ENCODE measurements around the gene HSPA9.

HSPA9 gene

GRCh38 chr5:138539791-138540190 lies 35.4 kb downstream of the HSPA9 start:
- no peak for FAIRE-seq
- DNase-seq (ENCODE audit: insufficient read length, low spot score): no peak
- TF ChIP-seq TAF1 (IDR thresholded peaks at IDR 0.05; ENCODE audit: low read depth, low read length) (no peak), POLR2A (IDR thresholded peaks at IDR 0.05; ENCODE audit: low read depth, low read length) (no peak), POLR2AphosphoS5 (IDR thresholded peaks at IDR 0.05; ENCODE audit: low read depth, low read length) (no peak), POU2F2 (IDR thresholded peaks at IDR 0.05; ENCODE audit: low read depth, low read length) (no peak), SPI1 (IDR thresholded peaks at IDR 0.05; ENCODE audit: low read depth, low read length) (no peak), PAX5 (IDR thresholded peaks at IDR 0.05; ENCODE audit: insufficient read depth, low read length, severe bottlenecking) (no peak)

GRCh38 chr5:138538943-138539627 lies 36.1 kb downstream of the HSPA9 start:
- TF ChIP-seq POLR2A (IDR thresholded peaks at IDR 0.05; ENCODE audit: low read depth, low read length) (no peak), TAF1 (IDR thresholded peaks at IDR 0.05; ENCODE audit: low read depth, low read length) (no peak)
- DNase-seq (ENCODE audit: insufficient read length, low spot score) (no peak), FAIRE-seq (no peak)

DNA sequence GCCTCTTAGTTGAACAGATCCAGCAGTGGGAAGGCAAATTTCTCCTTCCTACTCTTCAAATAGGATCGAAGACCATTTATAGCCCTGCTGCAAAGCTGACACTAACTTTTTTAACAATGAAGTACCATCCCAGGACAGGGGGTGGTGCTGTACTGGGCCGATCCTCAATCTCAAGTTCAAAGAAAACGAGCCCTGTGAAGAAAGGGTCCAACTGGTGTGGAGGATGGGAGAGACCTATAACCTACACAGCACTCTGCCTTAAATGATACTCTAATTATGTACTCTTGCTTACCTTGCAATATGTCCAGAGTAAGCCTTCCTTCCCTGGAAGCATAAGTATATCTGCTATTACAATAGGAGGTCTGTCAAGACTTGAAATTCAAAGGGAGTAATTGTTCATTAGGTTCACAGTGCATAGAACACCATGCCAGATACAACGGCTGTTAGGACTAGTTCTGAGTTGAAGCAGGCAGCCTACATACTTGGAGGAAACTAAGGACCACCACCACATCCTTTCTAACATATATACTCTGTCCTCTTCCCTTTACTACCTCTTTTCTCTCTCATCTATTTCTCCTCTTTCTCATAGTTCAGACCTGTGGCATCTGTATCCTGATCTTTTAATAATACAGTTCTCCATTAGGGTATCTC lies 38.4 kb downstream of the HSPA9 start:
- DNase-seq (ENCODE audit: insufficient read length, low spot score): no peak
- TF ChIP-seq POLR2AphosphoS5 (IDR thresholded peaks at IDR 0.05; ENCODE audit: low read depth, low read length): no peak
- no peak for TF ChIP-seq POLR2A (IDR thresholded peaks at IDR 0.05; ENCODE audit: low read depth, low read length)
- TF ChIP-seq PAX5 (IDR thresholded peaks at IDR 0.05; ENCODE audit: insufficient read depth, low read length, severe bottlenecking): no peak
- TF ChIP-seq SPI1 (IDR thresholded peaks at IDR 0.05; ENCODE audit: low read depth, low read length): no peak
- no peak for TF ChIP-seq TAF1 (IDR thresholded peaks at IDR 0.05; ENCODE audit: low read depth, low read length)
- no peak for TF ChIP-seq POU2F2 (IDR thresholded peaks at IDR 0.05; ENCODE audit: low read depth, low read length)
- no peak for FAIRE-seq

GRCh38 chr5:138536215-138536614 lies 39.0 kb downstream of the HSPA9 start:
- FAIRE-seq (no peak), DNase-seq (ENCODE audit: insufficient read length, low spot score) (no peak)
- TF ChIP-seq SPI1 (IDR thresholded peaks at IDR 0.05; ENCODE audit: low read depth, low read length) (no peak), PAX5 (IDR thresholded peaks at IDR 0.05; ENCODE audit: insufficient read depth, low read length, severe bottlenecking) (no peak), POLR2AphosphoS5 (IDR thresholded peaks at IDR 0.05; ENCODE audit: low read depth, low read length) (no peak), POU2F2 (IDR thresholded peaks at IDR 0.05; ENCODE audit: low read depth, low read length) (no peak), POLR2A (IDR thresholded peaks at IDR 0.05; ENCODE audit: low read depth, low read length) (no peak), TAF1 (IDR thresholded peaks at IDR 0.05; ENCODE audit: low read depth, low read length) (no peak)

GRCh38 chr5:138533973-138534941 lies 40.9 kb downstream of the HSPA9 start:
- FAIRE-seq (no peak), DNase-seq (ENCODE audit: insufficient read length, low spot score) (no peak)
- no peak for TF ChIP-seq SPI1 (IDR thresholded peaks at IDR 0.05; ENCODE audit: low read depth, low read length)
- no peak for TF ChIP-seq POLR2A (IDR thresholded peaks at IDR 0.05; ENCODE audit: low read depth, low read length)
- no peak for TF ChIP-seq POU2F2 (IDR thresholded peaks at IDR 0.05; ENCODE audit: low read depth, low read length)
- no peak for TF ChIP-seq PAX5 (IDR thresholded peaks at IDR 0.05; ENCODE audit: insufficient read depth, low read length, severe bottlenecking)
- TF ChIP-seq TAF1 (IDR thresholded peaks at IDR 0.05; ENCODE audit: low read depth, low read length): no peak
- no peak for TF ChIP-seq POLR2AphosphoS5 (IDR thresholded peaks at IDR 0.05; ENCODE audit: low read depth, low read length)

GRCh38 chr5:138529812-138530211 lies 45.4 kb downstream of the HSPA9 start:
- no peak for FAIRE-seq
- DNase-seq (ENCODE audit: insufficient read length, low spot score): no peak
- TF ChIP-seq SPI1 (IDR thresholded peaks at IDR 0.05; ENCODE audit: low read depth, low read length): no peak
- TF ChIP-seq POLR2AphosphoS5 (IDR thresholded peaks at IDR 0.05; ENCODE audit: low read depth, low read length): no peak
- no peak for TF ChIP-seq POLR2A (IDR thresholded peaks at IDR 0.05; ENCODE audit: low read depth, low read length)
- TF ChIP-seq PAX5 (IDR thresholded peaks at IDR 0.05; ENCODE audit: insufficient read depth, low read length, severe bottlenecking): no peak
- TF ChIP-seq POU2F2 (IDR thresholded peaks at IDR 0.05; ENCODE audit: low read depth, low read length): no peak
- no peak for TF ChIP-seq TAF1 (IDR thresholded peaks at IDR 0.05; ENCODE audit: low read depth, low read length)

DNA sequence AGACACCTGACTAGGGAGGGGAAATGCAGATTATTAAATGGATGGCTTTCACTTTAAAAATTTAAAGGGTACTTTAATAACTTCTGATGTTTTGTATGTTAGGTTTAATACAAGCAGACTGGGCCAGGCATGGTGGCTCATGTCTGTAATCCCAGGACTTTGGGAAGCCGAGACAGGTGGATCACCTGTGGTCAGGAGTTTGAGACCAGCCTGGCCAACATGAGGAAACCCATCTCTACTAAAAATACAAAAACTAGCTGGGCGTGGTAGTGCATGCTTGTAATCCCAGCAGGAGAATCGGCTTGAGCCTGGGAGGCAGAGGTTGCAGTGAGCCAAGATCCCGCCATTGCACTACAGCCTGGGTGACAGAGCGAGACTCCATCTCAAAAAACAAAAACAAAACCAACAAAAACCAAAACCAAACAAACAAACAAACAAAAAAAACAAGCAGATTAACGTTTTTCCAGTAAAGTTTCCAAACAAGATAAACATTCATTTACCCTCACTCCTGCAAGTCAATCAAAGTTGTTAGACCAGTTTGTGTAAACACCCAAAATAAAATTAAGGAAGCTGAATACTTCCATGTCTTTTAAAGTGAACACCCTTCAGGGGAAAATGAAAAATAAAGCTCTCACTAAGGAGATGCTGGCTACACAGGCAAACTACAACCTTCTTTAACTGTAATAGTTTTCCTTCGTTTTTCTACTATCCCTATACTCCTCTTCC lies 46.3 kb downstream of the HSPA9 start:
- DNase-seq (ENCODE audit: insufficient read length, low spot score) (no peak), FAIRE-seq (no peak)
- TF ChIP-seq PAX5 (IDR thresholded peaks at IDR 0.05; ENCODE audit: insufficient read depth, low read length, severe bottlenecking) (no peak), POU2F2 (IDR thresholded peaks at IDR 0.05; ENCODE audit: low read depth, low read length) (no peak), POLR2A (IDR thresholded peaks at IDR 0.05; ENCODE audit: low read depth, low read length) (no peak), POLR2AphosphoS5 (IDR thresholded peaks at IDR 0.05; ENCODE audit: low read depth, low read length) (no peak), TAF1 (IDR thresholded peaks at IDR 0.05; ENCODE audit: low read depth, low read length) (no peak), SPI1 (IDR thresholded peaks at IDR 0.05; ENCODE audit: low read depth, low read length) (no peak)

DNA sequence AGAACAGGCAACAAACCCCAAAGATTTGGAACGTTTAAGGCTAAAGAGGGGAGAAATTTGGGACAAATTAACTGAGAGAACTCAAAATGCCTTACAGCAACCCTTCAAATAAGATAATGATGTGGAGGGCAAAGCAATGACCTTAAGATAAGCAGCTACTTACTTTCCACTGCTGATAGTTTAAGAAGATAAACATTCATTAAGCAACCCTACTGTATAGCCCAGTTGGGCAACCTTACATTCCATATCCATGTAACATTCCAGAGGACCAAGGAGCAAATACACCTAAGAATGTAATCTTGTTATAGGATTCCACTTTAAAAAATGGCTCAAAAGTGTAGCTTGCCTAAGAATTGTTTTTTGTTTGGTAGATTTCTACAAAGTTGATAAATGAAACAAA lies 47.0 kb downstream of the HSPA9 start:
- FAIRE-seq (no peak), DNase-seq (ENCODE audit: insufficient read length, low spot score) (no peak)
- no peak for TF ChIP-seq PAX5 (IDR thresholded peaks at IDR 0.05; ENCODE audit: insufficient read depth, low read length, severe bottlenecking)
- TF ChIP-seq POU2F2 (IDR thresholded peaks at IDR 0.05; ENCODE audit: low read depth, low read length): no peak
- no peak for TF ChIP-seq POLR2A (IDR thresholded peaks at IDR 0.05; ENCODE audit: low read depth, low read length)
- TF ChIP-seq SPI1 (IDR thresholded peaks at IDR 0.05; ENCODE audit: low read depth, low read length): no peak
- TF ChIP-seq TAF1 (IDR thresholded peaks at IDR 0.05; ENCODE audit: low read depth, low read length): no peak
- no peak for TF ChIP-seq POLR2AphosphoS5 (IDR thresholded peaks at IDR 0.05; ENCODE audit: low read depth, low read length)
